HG03196 (cell line): ENCODE data around the gene DDX25.
A peak's percentile ranks its signal among the peaks of the same experiment; 100 is the strongest.
"Not testable (repeated sequence)": the region's sequence is repeated elsewhere in the genome, so short reads cannot be mapped to it uniquely, and the experiment has no call there.

Experiments
- ATAC-seq: cut with Tn5 transposase; IDR thresholded peaks from one replicate; pipeline ENCODE4 v1.9.1; 2021; ENCODE audit not compliant: unreplicated experiment

DDX25 gene

GRCh38 chr11:125902927-125903710, 1.2 kb upstream of the DDX25 start, which contains the start of gene PUS3:
Gene PUS3, minus strand, starts transcription at chr11:125903206. Its CDS starts 6,922 bp downstream, at chr11:125896284.
- peak; percentile 98 for ATAC-seq

- ATAC-seq: no peak
Measured at GRCh38 chr11:125904678-125905077, 370 bp downstream of the DDX25 start.

- ATAC-seq: no peak
Measured at GRCh38 chr11:125910226-125910849, 6.0 kb downstream of the DDX25 start.

GRCh38 chr11:125914601-125915000, 10.3 kb downstream of the DDX25 start:
- not testable (repeated sequence) for ATAC-seq

- ATAC-seq: no peak
Measured at GRCh38 chr11:125916683-125917347, 12.5 kb downstream of the DDX25 start.

GRCh38 chr11:125918140-125918840, 14.0 kb downstream of the DDX25 start:
- no peak for ATAC-seq

GRCh38 chr11:125921042-125921441, 16.7 kb downstream of the DDX25 start:
- no peak for ATAC-seq

GRCh38 chr11:125922156-125922555, 17.8 kb downstream of the DDX25 start:
- no peak for ATAC-seq

GRCh38 chr11:125923012-125923579, 18.8 kb downstream of the DDX25 start:
- no peak for ATAC-seq

GRCh38 chr11:125923633-125924032, 19.3 kb downstream of the DDX25 start:
- ATAC-seq: no peak

- no peak for ATAC-seq
Measured at GRCh38 chr11:125924384-125925007, 20.2 kb downstream of the DDX25 start.

- no peak for ATAC-seq
Measured at GRCh38 chr11:125925247-125925740, 21.0 kb downstream of the DDX25 start.

- no peak for ATAC-seq
Measured at GRCh38 chr11:125925804-125926203, 21.5 kb downstream of the DDX25 start.

GRCh38 chr11:125926682-125927081, 22.4 kb downstream of the DDX25 start:
- ATAC-seq: no peak

- ATAC-seq: no peak
Measured at GRCh38 chr11:125929445-125930075, 25.3 kb downstream of the DDX25 start.

GRCh38 chr11:125930076-125930450, 25.8 kb downstream of the DDX25 start:
- ATAC-seq: no peak

- no peak for ATAC-seq
Measured at GRCh38 chr11:125931116-125931515, 26.8 kb downstream of the DDX25 start.

- ATAC-seq: no peak
Measured at GRCh38 chr11:125931668-125932067, 27.4 kb downstream of the DDX25 start.

- no peak for ATAC-seq
Measured at GRCh38 chr11:125932301-125932700, 28.0 kb downstream of the DDX25 start.
